AG09319 (cell line): Measurements from ENCODE around the gene CMTM2.
A peak's percentile ranks its signal among the peaks of the same experiment; 100 is the strongest.
"Not testable (repeated sequence)": the region's sequence is repeated elsewhere in the genome, so short reads cannot be mapped to it uniquely, and the experiment has no call there.

Experiments
- DNase-seq: peaks from one replicate; pipeline ENCODE4 v3.0.0-alpha.2; 2010; ENCODE audit warnings: low read depth; ENCODE audit errors: extremely low read depth
- TF ChIP-seq, protein P1 (sequence below): IDR thresholded peaks from 2 replicates; pipeline ENCODE4 v1.5.1; 2011; ENCODE audit warnings: low read depth, mild to moderate bottlenecking, inconsistent platforms, low read length, moderate library complexity

Gene CMTM2

DNA sequence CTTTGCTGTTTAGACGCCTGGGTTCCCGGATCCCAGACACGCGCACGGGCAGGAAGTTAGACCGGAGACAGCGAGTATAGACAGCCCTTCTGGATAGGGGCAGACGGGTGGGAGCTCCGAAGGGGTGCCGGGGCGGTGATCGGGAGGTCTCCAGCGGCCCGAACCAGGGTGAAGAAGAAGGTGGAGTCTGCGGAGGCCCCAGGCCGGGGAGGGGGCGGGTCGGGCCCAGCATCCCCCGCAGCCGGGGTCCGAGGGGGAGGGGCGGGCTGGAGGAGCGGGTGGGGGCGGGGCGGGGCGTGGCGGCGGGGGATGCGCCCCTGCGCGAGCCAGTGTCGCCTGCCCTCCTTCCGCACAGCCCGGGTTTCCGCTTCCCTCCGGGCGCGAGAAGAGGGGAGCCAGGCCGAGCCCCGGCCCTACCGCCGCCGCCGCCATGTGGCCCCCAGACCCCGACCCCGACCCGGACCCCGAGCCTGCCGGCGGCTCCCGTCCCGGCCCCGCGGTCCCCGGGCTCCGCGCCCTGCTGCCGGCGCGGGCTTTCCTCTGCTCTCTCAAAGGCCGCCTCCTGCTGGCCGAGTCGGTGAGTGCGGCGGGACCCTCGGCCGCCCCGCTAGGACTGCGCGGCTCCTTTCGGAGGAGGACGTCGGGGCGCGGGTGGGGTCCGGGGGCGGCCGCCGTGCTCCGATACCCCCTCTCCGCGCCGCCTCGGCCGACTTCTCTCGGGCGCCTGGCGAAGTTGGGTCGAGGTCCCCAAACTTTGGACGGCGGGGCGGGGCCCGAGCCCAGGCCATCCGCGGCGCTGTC lies 25.3 kb downstream of the CMTM2 start, which contains the start of gene CMTM3:
Gene CMTM3, plus strand, starts transcription at position 329 of the 801 bp plus-strand sequence. Its CDS starts 102 bp downstream, at position 431.
- DNase-seq = no peak
- TF ChIP-seq, protein P1, sequence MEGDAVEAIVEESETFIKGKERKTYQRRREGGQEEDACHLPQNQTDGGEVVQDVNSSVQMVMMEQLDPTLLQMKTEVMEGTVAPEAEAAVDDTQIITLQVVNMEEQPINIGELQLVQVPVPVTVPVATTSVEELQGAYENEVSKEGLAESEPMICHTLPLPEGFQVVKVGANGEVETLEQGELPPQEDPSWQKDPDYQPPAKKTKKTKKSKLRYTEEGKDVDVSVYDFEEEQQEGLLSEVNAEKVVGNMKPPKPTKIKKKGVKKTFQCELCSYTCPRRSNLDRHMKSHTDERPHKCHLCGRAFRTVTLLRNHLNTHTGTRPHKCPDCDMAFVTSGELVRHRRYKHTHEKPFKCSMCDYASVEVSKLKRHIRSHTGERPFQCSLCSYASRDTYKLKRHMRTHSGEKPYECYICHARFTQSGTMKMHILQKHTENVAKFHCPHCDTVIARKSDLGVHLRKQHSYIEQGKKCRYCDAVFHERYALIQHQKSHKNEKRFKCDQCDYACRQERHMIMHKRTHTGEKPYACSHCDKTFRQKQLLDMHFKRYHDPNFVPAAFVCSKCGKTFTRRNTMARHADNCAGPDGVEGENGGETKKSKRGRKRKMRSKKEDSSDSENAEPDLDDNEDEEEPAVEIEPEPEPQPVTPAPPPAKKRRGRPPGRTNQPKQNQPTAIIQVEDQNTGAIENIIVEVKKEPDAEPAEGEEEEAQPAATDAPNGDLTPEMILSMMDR = peak; percentile 55

DNA sequence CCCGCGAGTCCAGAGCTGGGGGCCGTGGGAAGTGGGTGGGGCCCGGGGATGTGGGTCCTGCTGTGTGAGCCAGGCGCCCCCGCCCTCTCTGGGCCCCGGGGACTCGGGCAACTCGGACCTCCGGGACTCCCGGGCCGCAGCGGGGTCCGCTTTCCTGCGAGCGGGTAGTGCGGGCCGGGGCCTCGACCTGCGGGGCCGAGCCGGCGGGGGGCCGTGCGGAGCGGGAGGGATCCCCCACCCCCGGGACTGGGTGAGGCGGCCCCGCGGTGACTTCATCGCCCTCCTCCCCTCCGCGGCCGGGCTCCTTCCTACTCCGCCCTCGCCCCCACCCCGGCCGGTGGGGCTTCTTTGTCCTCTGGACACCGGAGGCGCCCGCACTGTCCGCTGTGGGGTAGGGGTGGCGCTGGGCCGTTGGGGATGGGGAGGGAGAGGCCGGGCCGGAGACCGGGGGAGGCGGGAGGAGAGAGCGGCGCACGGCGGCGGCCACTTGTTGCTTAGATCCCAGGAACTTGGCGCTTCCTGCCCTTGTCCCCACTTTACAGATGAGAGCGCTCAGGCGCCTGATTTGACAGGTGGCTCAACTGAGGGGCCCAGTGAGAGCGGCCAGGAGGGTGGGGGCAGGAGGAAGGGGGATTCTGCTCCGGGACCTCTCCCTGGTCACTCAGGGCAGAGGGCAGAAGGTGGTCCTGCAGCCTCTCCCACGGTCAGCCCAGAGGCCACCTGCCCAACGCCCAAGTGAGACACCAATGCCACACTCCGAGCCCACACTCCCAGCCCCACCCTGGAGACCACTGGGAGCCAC lies 26.1 kb downstream of the CMTM2 start:
- no peak for DNase-seq
- TF ChIP-seq, protein P1 = no peak

DNA sequence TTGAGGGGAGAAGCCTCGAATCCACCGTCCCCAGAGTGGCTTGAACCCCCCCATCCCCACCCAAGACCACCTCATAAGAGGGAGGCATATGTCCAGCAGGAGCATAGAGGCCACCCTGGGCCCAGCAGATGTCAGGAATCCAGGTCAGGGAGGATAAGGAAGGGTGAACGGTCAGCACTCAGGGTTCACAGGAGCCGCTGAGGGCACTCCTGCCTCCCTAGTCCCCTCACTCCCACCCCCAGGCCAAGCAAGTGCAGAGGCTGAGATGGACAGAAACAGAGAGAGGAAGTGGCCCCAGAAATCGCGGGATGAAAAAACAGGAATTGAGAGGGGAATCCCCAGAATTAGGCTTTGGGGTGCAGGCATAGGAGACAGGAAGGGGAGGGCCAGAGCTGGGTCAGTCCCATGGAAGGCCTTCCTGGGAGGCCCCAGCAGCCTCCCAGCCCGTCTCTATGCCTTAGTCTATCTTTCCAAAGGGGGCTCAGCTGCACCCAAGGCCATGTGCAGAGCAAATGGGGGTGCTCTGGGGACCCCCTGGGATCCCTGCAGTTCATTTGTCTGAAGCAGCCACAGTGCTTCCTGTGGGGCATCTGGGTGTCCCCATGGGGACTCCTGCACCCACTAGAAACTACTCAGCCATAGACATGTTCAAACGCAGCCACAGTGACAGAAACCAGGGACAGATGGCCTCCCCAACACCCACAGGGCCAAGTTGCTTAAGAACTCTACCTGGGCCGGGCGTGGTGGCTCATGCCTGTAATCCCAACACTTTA lies 26.9 kb downstream of the CMTM2 start:
- TF ChIP-seq, protein P1 = no peak
- DNase-seq = no peak

DNA sequence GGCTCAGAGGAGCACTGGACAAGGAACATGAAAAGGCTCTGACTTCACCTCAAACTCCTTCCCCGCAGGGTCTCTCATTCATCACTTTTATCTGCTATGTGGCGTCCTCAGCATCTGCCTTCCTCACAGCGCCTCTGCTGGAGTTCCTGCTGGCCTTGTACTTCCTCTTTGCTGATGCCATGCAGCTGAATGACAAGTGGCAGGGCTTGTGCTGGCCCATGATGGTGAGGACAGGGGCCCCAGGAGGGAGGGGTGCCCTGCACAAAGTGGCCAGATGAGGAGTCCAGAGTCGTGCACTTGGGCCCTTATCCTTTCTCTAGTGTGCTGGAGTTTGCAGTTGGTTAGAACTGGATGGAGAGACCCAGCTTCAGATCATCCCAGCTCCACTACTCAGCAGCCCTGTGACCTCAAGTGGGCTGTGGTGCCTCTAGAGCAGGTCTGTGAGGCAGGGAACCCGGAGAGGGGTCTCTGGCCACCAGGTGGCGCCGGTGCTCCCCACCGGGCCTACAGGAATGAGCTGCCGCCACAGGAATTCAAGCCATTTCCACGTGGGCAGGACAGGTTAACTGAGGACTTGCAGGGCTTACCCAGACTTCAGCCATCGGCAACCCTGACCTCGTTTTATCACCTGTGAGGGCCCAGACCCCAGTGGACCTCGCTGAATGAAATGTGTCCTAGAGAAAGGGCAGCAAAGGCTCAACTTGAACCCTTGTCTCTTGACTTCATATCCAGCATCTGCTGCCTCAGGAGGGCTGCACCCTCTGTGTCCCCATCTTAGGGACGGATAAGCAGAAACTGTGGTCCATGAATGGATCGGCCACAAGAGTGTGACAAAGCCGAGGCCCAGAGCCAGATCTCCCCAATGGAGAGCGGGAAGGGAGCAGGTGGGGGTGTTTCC lies 29.2 kb downstream of the CMTM2 start:
- DNase-seq = peak; percentile 52
- TF ChIP-seq, protein P1 = peak; percentile 95

DNA sequence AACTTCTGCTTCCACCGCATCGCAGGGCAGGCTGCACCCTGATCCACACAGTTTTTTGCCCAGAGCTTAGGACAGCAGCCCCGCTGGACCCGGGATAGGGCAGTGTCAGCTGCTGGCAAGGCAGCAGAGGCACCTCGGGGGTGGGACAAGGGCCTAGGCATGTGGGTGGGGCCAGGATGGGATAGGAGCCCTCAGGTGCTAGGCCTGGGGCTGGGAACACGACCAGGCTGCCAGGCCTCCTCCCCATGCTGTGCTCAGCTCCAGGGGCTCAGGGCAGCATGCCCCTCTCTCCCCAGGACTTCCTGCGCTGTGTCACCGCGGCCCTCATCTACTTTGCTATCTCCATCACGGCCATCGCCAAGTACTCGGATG lies 29.9 kb downstream of the CMTM2 start:
- TF ChIP-seq, protein P1 = no peak

DNA sequence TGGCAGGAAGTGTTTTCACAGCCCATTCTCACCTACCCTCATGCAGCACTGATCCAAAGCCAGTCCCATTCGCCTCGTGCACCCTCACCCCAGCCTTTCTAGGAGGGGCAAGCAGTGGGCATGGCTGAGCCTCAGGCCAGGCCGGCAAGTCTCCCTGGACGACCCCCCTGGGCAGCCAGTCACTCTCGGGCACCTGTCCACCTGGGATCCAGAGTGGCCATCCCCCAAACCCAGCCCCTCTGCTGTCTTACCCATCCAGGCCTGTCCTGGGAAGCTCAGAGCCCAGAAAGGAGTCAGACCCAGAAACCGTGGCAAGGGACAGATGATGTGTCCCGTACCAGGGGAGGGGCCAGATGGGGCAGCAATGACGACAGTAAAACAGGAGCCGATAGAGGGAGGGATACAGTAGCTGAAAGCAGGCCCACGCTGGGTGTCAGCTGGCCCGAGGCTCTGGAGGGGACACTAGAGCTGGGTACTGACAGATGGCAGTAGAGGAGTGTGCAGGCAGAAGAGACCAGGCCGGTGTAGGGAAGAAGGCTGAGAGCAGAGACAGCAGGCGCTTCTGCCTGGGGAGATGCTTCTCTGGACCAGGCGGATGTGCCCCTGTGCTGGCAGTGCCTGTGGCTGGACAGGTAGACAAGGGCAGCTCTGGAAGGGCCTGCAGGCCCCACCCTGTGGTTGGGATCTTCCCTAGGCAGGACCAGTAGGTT lies 31.0 kb downstream of the CMTM2 start:
- TF ChIP-seq, protein P1 = no peak
- DNase-seq = no peak

More for the DNA sequence above, 29.9 kb downstream of the CMTM2 start:
- DNase-seq = no peak

DNA sequence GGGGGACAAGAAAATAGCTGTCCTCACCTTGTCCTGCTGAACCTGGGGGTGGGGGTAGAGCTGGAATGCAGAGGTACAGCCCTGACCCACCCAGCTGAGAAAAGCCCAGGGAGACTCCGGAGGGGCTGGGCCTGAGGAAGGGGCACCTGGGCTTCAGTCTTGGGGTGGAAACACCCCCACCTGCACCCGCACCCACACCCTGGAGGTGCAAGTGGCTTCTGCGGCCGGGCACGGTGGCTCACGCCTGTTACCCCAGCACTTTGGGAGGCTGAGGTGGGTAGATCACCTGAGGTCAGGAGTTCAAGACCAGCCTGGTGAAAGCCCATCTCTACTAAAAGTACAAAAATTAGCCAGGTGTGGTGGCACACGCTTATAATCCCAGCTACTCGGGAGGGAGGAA lies 32.6 kb downstream of the CMTM2 start:
- DNase-seq = not testable (repeated sequence)
